VCaP (cell line): ENCODE data around the gene CAMTA1.

Experiments used
- H3K27ac ChIP-seq: fragments of 450-650 bp; 2 replicates; pipeline ENCODE4 v1.5.1; 2017
- TF ChIP-seq, protein P1 (sequence below): fragments of 450-650 bp; conservative IDR thresholded peaks from 2 replicates; pipeline ENCODE4 v1.5.1; 2017; ENCODE audit warnings: mild to moderate bottlenecking, moderate library complexity

CAMTA1 gene

DNA sequence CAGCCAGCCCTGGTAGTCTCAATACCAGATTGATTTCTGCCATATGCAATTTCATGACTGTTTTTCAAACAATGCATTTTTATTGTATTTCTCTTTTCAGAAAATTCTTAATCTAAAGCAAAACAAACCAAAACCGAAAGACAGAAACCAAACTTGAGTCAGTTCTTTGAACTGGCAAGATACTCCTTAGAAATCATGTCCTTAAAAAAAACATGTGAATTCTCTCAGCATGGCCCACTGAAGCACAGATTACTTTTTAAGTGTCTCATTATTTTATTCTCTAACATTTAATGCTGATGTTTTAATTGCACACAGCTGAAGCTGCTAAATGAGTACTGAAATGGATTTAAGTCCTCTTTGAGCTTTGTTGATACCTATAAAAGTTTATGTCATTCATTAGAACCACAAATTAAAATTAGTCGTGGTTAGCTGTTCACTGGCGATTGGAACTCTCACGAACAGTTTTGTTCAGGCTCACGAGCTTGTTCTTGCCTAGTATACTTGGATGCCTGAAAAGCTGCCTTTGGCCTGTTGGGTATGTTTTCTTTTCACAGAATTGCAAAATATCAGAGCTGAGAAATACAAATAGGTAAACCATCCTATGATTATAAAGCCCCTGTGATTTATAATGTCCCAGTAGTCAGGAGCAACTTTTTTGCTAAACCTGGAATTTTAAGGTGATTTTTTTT lies 87.5 kb downstream of the CAMTA1 start:
- no peak overlapping the region for H3K27ac ChIP-seq
- TF ChIP-seq, protein P1, sequence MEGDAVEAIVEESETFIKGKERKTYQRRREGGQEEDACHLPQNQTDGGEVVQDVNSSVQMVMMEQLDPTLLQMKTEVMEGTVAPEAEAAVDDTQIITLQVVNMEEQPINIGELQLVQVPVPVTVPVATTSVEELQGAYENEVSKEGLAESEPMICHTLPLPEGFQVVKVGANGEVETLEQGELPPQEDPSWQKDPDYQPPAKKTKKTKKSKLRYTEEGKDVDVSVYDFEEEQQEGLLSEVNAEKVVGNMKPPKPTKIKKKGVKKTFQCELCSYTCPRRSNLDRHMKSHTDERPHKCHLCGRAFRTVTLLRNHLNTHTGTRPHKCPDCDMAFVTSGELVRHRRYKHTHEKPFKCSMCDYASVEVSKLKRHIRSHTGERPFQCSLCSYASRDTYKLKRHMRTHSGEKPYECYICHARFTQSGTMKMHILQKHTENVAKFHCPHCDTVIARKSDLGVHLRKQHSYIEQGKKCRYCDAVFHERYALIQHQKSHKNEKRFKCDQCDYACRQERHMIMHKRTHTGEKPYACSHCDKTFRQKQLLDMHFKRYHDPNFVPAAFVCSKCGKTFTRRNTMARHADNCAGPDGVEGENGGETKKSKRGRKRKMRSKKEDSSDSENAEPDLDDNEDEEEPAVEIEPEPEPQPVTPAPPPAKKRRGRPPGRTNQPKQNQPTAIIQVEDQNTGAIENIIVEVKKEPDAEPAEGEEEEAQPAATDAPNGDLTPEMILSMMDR: no peak

DNA sequence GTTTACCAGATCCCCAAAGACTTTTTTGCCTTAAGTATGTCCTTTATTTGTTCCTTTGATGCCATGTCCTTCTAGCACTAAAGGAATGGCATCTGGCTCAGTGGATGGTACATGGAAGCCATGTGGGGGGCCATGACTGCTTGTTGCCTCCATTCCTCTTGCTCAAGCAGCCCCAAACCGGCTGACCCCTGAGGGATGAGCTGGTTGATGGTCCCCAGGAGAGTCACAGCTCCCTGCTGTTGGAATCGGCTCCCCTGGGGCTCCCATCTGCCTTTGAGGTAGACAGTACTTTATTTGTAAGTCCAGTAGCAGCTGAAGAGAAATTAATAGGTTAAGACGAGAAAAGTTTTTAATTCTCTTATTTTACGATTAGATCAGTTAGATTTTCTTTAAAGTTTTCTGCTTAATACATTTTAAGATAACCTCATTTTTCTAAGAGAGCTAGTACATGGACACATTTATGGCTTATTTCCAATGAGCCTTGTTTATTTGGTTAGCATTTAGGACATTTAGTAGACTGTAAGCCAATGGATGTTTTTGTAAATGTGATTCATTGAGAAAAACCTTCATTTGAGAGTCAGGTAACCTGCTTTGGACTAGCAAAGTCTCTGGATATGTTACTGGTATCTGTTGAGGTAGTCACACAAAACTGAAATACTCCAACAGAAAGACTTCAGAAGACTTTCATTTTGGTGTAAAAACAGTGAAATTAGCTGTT lies 88.2 kb downstream of the CAMTA1 start:
- no peak overlapping the region for H3K27ac ChIP-seq
- TF ChIP-seq, protein P1: no peak

DNA sequence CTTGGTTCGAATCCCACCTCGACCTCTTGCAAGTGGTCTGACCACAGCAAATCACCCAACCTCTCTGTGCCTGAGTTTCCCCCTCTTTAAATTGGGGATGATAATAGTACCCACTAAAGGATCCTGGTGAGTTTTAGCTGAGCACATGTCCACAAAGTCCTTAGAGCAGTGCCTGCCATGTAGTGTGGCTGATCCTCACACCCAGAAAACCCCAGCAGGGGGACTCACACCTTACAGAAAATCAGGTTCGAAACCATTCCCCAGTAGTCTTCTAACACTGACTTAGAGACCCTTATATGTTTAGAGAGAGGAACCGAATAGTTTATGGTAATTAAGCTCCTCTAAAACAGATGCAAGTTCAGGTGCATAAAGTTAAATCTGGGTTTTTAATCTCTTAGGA lies 89.0 kb downstream of the CAMTA1 start:
- H3K27ac ChIP-seq: no peak overlapping the region

DNA sequence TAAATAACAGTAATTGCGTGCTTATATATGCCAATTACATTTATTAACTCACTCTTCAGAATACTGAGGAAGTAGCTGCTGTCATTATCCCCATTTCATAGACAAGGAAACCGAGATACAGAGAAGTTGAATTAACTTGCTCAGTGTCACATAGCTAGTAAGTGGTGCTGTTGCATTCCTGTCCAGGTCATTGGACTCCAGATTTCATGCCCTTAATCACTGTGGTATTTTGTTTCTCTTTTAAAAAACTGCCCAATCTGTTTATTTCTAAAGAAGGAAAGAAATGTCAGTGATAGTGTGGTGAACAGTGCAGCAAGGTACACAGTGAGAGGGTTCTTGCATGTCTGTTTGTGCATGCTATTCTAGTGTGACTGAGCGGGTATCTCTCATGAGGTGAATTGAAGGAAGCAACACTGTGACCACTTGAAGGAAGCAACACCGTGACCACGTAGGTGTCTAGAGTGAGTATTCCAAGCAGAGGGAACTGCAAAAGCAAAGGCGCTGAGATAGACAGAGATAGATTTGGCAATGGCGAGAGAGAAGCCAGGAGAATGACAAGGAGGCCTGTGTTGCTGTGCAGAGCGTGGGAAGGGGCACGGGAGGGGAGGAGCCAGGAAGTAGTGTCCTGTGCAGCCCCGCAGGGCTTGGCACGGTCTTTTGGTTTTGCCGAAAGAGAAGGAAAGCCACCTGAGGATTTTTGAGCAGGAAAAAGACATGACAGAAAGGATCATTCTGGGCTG lies 95.9 kb downstream of the CAMTA1 start:
- TF ChIP-seq, protein P1: no peak

More for the DNA sequence above, 89.0 kb downstream of the CAMTA1 start:
- TF ChIP-seq, protein P1: no peak

DNA sequence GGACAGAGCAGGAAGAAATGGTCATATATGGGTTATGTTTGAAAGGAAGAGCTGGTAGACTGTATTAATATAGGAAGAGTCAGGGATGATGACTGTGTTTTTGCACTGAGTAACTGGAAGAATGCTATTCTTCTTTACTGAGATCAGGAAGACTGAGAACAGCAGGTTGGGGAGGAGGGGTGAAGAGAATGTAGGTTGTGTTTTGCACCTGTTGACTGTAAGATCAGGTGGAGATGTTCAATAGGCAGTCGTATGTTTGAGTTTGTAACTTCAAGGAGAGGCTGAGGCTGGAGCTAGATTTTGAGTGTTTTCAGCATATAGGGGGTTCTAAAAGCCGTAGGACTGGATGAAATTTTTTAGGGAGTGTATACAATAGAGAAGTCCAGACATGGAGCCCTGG lies 97.2 kb downstream of the CAMTA1 start:
- no peak overlapping the region for H3K27ac ChIP-seq
- TF ChIP-seq, protein P1: no peak

More for the DNA sequence above, 95.9 kb downstream of the CAMTA1 start:
- no peak overlapping the region for H3K27ac ChIP-seq

DNA sequence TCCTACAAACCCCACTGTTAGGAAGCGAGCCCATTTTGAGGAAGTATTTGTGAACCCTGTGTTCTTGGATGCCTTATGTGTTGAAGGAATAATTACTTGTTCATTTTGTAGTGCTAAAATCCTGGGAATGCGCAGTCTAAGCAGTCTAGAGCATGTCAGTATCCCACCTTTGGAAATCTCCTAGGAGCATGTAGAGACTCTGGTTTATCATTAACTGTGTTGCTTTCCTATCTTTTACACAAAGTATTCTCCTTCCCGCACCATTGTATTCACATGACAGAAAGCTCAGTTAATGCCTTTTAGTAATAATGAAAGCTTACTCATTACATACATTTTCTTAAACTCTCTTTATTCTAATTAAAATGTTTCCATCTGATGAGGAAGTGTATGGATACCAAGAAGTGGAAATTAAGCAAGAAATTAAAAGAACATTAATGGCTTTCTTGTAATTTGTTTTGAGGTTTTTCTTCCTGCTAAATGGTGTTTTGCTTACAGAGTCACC lies 99.4 kb downstream of the CAMTA1 start:
- H3K27ac ChIP-seq: no peak overlapping the region
- TF ChIP-seq, protein P1: no peak

DNA sequence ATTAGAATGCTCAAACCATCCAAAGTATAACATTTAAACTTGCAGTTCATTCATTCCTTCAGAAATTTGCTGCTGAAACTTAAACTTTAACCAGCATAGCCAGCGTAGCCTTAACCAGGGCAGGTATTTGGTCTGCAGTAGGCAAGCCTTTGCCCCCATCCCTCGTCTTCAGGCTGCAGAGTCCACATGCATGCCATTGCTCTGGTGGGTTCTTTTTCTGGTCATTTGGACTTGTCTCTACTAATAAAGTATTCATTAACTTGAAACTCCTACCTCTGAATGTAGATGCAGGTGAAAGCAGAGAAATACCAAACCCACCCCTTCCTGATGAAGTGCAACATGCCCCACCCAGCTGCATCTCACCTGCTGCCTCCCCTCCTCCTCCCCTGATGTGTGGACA lies 100.2 kb downstream of the CAMTA1 start:
- no peak overlapping the region for H3K27ac ChIP-seq
- TF ChIP-seq, protein P1: no peak
